Thymus (tissue), 11 donors: Measurements from ENCODE around the gene DISP3. TPM values are rescaled to one million over a fixed set of nuclear protein-coding genes. Genes with fewer than 3 reads are reported as not detected.

Experiments
- DNase-seq, 9 donors: peaks; one replicate each; pipeline ENCODE4 v3.0.0-alpha.2; 2013; ENCODE audit warnings: low spot score in 9 of 9, low read depth in 6 of 9, missing footprints in 1 of 9
- H3K27ac ChIP-seq, 2 donors: one replicate each; pipeline ENCODE4 v1.5.1; 2013; ENCODE audit warnings: control low read depth in 1 of 2, low read depth in 1 of 2, low read length in 1 of 2, mild to moderate bottlenecking in 1 of 2, moderate library complexity in 1 of 2
- H3K27me3 ChIP-seq, 2 donors: one replicate each; pipeline ENCODE4 v1.5.1; 2013; ENCODE audit warnings: low read length in 1 of 2; ENCODE audit not compliant: control insufficient read depth in 2 of 2, insufficient read depth in 1 of 2
- H3K36me3 ChIP-seq, 2 donors: one replicate each; pipeline ENCODE4 v1.5.1; 2013; ENCODE audit warnings: low read length in 1 of 2, mild to moderate bottlenecking in 1 of 2, moderate library complexity in 1 of 2; ENCODE audit not compliant: control insufficient read depth in 2 of 2, insufficient read depth in 2 of 2
- H3K4me1 ChIP-seq, 2 donors: one replicate each; pipeline ENCODE4 v1.5.1; 2013; ENCODE audit warnings: low read length in 2 of 2; ENCODE audit not compliant: control insufficient read depth in 2 of 2, insufficient read depth in 2 of 2
- H3K4me3 ChIP-seq, 2 donors: one replicate each; pipeline ENCODE4 v1.5.1; 2013; ENCODE audit warnings: low read length in 2 of 2, control low read depth in 1 of 2, mild to moderate bottlenecking in 1 of 2
- H3K9me3 ChIP-seq, 2 donors: one replicate each; pipeline ENCODE4 v1.5.1; 2013; ENCODE audit warnings: low read length in 1 of 2, mild to moderate bottlenecking in 1 of 2; ENCODE audit not compliant: control insufficient read depth in 2 of 2, insufficient read depth in 1 of 2
- WGBS: extraction: QIAGEN DNeasy Blood & Tissue Kit; methylation state at CpG from one replicate; pipeline ENCODE4 v1.1.7; 2013; 5-methylcytosine and 5-hydroxymethylcytosine counted together
- polyA plus RNA-seq: library from polyadenylated mRNA; stranded (reverse); fragments of 200-250 nt; gene quantifications from one replicate; pipeline ENCODE4 v1.2.3, GENCODE V29; 2013
- total RNA-seq: library from RNA; stranded (reverse); fragments of 120-200 nt; gene quantifications from one replicate; pipeline ENCODE4 v1.2.4, GENCODE V29; 2013
- donor health status: healthy.

DISP3 gene
- total and polyA plus RNA-seq, 2 donors: 0.28 to 0.82 TPM

DNA sequence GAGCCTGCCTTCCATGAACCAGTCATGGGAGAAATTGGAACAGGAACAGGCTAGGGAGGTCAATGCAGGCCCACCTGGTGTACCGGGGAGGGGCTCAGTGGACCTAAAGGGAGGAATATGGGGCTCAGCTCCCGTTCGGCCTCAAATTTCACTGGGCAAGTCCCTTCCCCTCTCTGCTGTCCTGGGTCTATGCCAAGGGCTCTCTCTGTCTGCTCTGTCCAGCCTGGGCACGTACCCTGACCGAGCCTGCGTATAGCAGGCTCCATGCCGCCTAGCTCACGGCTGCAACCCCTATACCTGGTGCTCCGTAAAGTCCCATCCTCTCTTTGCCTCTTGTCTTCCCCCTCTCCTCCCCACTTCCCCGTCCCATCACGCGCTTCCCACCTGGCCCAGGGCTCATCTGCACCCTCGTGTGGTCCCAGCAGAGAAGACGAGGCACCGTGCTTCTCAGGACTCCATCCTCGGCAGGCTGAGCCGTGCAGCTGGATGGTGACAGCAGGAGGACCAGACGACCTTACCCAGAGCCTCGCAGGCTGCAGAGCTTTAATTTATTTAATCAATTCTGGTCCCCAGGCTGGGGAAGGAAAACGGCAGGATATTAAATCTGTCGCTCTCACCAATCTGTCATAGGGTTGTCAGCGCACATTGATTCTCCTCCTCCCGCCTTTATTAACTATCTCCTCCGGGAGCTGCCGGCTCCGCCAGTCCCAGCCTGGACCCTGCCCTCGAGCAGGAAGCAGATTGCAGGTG lies 25.0 kb upstream of the DISP3 start:
- Histone ChIP-seq H3K4me1 (peaks cover 14 to 19% of the 10 kb centered on the region in 2 donors), H3K27ac (no peak overlapping the region), H3K36me3 (no peaks in the 10 kb centered on the region), H3K4me3 (no peak overlapping the region), H3K9me3 (no peaks in the 10 kb centered on the region), H3K27me3 (peaks cover 0 to 25% of the 10 kb centered on the region in 2 donors)
- WGBS: 59% methylated on average over 27 of the region's 27 CpGs
- DNase-seq: no peak

DNA sequence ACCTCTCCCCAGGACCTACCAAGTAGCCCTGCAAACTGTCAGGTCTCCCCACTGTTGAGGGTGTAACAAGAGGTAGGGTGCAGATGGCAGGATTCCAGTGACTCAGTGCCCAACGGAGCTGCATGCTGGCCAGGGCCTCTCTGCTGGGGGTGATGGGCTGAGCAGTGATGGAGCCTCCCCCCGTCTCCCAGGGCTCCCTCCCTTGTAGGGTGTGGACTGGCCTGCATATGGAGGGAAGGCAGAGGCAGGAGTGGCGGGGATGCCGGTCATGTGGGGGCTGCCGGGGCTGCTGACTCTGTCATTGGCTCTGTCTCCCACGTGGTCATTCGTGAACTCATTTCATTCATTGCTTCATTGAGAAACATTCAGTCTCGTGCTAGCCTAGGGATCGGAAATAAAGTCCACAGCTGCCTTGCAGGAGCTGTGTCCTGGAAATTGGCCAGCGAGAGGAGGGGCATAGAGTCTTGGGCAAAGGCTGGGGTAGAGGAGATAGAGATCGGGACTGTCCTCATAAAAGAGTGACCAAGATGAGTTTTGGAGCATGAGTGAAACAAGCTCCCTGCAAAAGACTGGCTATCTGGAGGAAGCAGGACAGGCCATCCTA lies 22.9 kb upstream of the DISP3 start:
- Histone ChIP-seq H3K4me1 (peaks cover 14 to 19% of the 10 kb centered on the region in 2 donors), H3K4me3 (no peak overlapping the region), H3K9me3 (no peaks in the 10 kb centered on the region), H3K27ac (no peak overlapping the region), H3K27me3 (peaks cover 0 to 36% of the 10 kb centered on the region in 2 donors), H3K36me3 (no peaks in the 10 kb centered on the region)
- 86% methylated on average over 11 of the region's 11 CpGs for whole genome bisulfite sequencing
- DNase-seq: no peak

GRCh38 chr1:11456965-11457364 lies 22.0 kb upstream of the DISP3 start:
- H3K27me3 ChIP-seq: peaks cover 0 to 40% of the 10 kb centered on the region in 2 donors
- no peak overlapping the region for H3K4me3 ChIP-seq
- WGBS: 12% methylated on average over 4 of the region's 4 CpGs
- H3K27ac ChIP-seq: no peak overlapping the region
- no peaks in the 10 kb centered on the region for H3K36me3 ChIP-seq
- no peaks in the 10 kb centered on the region for H3K9me3 ChIP-seq
- peak in 5 of 9 donors; percentile 27 to 71 (median 43) for DNase-seq
- peaks cover 14 to 19% of the 10 kb centered on the region in 2 donors for H3K4me1 ChIP-seq

DNA sequence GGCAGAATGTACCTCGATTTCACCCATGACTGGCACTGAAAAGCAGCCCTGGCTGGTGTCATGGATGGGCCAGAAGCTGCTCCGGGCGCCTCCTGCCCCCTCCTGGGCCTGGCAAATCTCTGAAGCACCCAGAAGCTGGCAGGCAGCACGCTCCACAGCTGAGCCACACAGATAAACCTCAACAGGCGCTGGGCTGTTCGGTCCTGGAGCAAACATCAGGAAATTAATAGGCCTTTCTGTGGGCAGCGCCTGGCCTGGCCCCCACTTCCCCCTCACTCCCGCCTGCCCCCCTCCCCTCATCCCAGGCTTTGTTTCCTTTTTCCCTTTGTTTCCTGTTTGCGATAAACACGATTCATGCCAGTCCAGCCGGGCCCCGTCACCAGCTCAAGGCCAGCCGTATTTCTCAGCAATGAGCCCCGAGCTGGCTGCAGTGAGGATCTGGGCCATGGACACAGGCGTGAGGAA lies 20.1 kb upstream of the DISP3 start:
- WGBS: 64% methylated on average over 15 of the region's 15 CpGs
- H3K27me3 ChIP-seq: peaks cover 0 to 44% of the 10 kb centered on the region in 2 donors
- no peak overlapping the region for H3K27ac ChIP-seq
- no peaks in the 10 kb centered on the region for H3K9me3 ChIP-seq
- H3K4me3 ChIP-seq: no peak overlapping the region
- H3K36me3 ChIP-seq: no peaks in the 10 kb centered on the region
- H3K4me1 ChIP-seq: peaks cover 14 to 15% of the 10 kb centered on the region in 2 donors
- DNase-seq: no peak

DNA sequence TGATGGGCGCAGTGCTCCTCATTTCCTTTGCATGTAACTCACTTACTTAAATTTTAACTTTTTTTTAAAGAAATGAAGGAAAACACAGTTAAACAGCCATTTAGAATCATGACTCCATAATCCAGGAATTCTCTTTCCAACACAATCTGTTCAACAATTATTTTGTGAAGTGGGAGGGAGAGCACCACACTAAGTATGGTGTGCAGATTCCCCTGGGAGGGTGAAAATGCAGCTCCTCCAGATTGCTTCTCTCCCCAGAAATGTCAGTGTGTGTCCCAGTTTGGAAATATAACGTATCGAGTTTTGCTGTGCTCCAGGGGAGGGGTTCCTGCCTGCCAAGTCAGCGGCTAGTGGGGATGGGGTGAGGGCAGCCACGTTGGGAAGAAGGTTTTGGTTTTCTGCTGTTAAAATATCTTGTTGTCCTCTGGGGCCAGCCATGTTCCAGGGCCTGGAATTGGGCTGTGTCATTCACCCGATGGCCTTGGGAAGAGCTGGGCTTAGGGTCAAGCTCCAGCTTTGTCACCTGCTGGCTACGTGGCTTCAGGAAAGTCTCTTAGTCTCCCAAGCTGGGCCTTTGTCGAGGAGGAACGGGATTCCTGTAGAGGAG lies 17.3 kb upstream of the DISP3 start:
- Histone ChIP-seq H3K4me1 (peaks cover 10 to 12% of the 10 kb centered on the region in 2 donors), H3K36me3 (no peaks in the 10 kb centered on the region), H3K9me3 (no peaks in the 10 kb centered on the region), H3K27ac (no peak overlapping the region), H3K4me3 (no peak overlapping the region), H3K27me3 (peaks cover 0 to 35% of the 10 kb centered on the region in 2 donors)
- no peak for DNase-seq
- whole genome bisulfite sequencing: 82% methylated on average over 9 of the region's 9 CpGs

- peaks cover 0 to 35% of the 10 kb centered on the region in 2 donors for H3K27me3 ChIP-seq
- no peak overlapping the region for H3K27ac ChIP-seq
- no peaks in the 10 kb centered on the region for H3K36me3 ChIP-seq
- DNase-seq: no peak
- H3K4me1 ChIP-seq: peaks cover 2 to 5% of the 10 kb centered on the region in 2 donors
- no peak overlapping the region for H3K4me3 ChIP-seq
- WGBS: 81% methylated on average over 19 of the region's 19 CpGs
- H3K9me3 ChIP-seq: no peaks in the 10 kb centered on the region
Observed at GRCh38 chr1:11462224-11462923, 16.6 kb upstream of the DISP3 start.

DNA sequence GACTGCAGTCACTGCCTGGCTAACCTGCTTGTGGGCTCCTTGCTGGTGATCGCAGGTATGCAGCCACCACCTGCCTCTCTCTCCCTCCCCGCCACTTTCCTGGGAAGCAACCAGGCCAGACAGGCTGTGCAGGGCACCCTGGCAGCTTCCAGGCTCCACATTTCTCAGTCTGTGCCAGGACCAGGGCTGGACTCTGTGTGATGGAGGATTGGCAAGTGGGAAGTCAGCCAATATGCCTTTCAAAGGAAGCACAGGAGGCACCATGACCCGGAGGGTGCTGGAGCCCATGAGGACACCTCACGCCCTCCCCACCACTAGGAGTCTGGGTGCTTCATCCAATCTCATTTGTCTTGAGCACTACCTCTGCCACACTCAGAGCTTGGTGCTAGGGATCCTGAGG lies 15.8 kb upstream of the DISP3 start:
- Histone ChIP-seq H3K27me3 (peaks cover 0 to 35% of the 10 kb centered on the region in 2 donors), H3K4me3 (no peak overlapping the region), H3K9me3 (no peaks in the 10 kb centered on the region), H3K4me1 (no peaks in the 10 kb centered on the region), H3K36me3 (no peaks in the 10 kb centered on the region), H3K27ac (no peak overlapping the region)
- no peak for DNase-seq
- 81% methylated on average over 4 of the region's 4 CpGs for WGBS

GRCh38 chr1:11465307-11465706 lies 13.6 kb upstream of the DISP3 start:
- no peak overlapping the region for H3K27ac ChIP-seq
- no peak for DNase-seq

More at GRCh38 chr1:11465307-11465706, 13.6 kb upstream of the DISP3 start:
- 94% methylated on average over 6 of the region's 6 CpGs for WGBS
- Histone ChIP-seq H3K36me3 (no peaks in the 10 kb centered on the region), H3K27me3 (peaks cover 0 to 21% of the 10 kb centered on the region in 2 donors), H3K9me3 (no peaks in the 10 kb centered on the region), H3K4me1 (no peaks in the 10 kb centered on the region), H3K4me3 (no peak overlapping the region)
